Breast epithelium (tissue), 4 donors: ENCODE data around the gene POLDIP2. TPM values are rescaled to one million over a fixed set of nuclear protein-coding genes. Genes with fewer than 3 reads are reported as not detected.

Source experiments
- DNase-seq, 2 donors: peaks; one replicate each; pipeline ENCODE4 v3.0.0-alpha.2; 2019; ENCODE audit warnings: low spot score in 2 of 2
- H3K27ac ChIP-seq, 2 donors: fragments of 200-600 bp; sonication (generic) in 1 of 2; one replicate each; pipeline ENCODE4 v1.5.1; 2016 to 2019; ENCODE audit warnings: mild to moderate bottlenecking in 1 of 2
- H3K27me3 ChIP-seq, 2 donors: fragments of 200-600 bp; sonication (generic) in 1 of 2; one replicate each; pipeline versions ENCODE4 v1.5.1 to v1.6.0; 2017 to 2019; ENCODE audit warnings: control low read depth in 1 of 2, mild to moderate bottlenecking in 1 of 2
- H3K36me3 ChIP-seq: fragments of 200-600 bp; one replicate; pipeline ENCODE4 v1.5.1; 2019
- H3K4me1 ChIP-seq, 2 donors: fragments of 200-600 bp; sonication (generic); one replicate each; pipeline ENCODE4 v1.5.1; 2016 to 2019; ENCODE audit warnings: control low read depth in 1 of 2
- H3K4me3 ChIP-seq, 3 donors: fragments of 200-600 bp; sonication (generic); 1 replicate in 2 of 3; 2 replicates in 1 of 3; pipeline ENCODE4 v1.5.1; 2016 to 2019; ENCODE audit warnings: mild to moderate bottlenecking in 3 of 3, moderate library complexity in 2 of 3
- H3K9me3 ChIP-seq, 2 donors: fragments of 200-600 bp; sonication (generic) in 1 of 2; one replicate each; pipeline ENCODE4 v1.5.1; 2016 to 2019; ENCODE audit warnings: control low read depth in 1 of 2
- CTCF ChIP-seq, 3 donors: fragments of 450-650 bp; IDR thresholded peaks; one replicate each; pipeline ENCODE4 v1.5.1; 2016 to 2017; ENCODE audit warnings: antibody characterized with exemption in 3 of 3, mild to moderate bottlenecking in 3 of 3, moderate library complexity in 3 of 3
- POLR2A ChIP-seq: fragments of 450-650 bp; IDR thresholded peaks from one replicate; pipeline ENCODE4 v1.6.1; 2016; ENCODE audit warnings: antibody characterized with exemption, mild to moderate bottlenecking, moderate library complexity
- POLR2AphosphoS5 ChIP-seq, 3 donors: sonication (generic); formaldehyde crosslinking; IDR thresholded peaks; one replicate each; pipeline ENCODE4 v1.6.1; 2017; ENCODE audit warnings: antibody characterized with exemption in 3 of 3
- intact Hi-C: fragments of 100-400 bp; cut with DNase I; formaldehyde crosslinking; loops from one replicate; pipeline ENCODE4 v1.15.1; 2023; ENCODE audit warnings: low total_unique reads
- total RNA-seq, 3 donors: library from RNA; depleted of rRNA; stranded (reverse); fragments of >200 nt; gene quantifications; one replicate each; pipeline ENCODE4 v1.1.0, GENCODE V29; 2016

Gene POLDIP2
- total RNA-seq, 3 donors from 2014 or later, result 64.5 to 85.0 (median 69.8) TPM

GRCh38 chr17:28372945-28373274 is 15.6 kb upstream of the POLDIP2 start:
- no peak for TF ChIP-seq CTCF (IDR thresholded peaks at IDR 0.05)
- TF ChIP-seq POLR2AphosphoS5 (IDR thresholded peaks at IDR 0.05), result no peak
- no peak for TF ChIP-seq POLR2A
- Histone ChIP-seq H3K4me3 (peak overlapping the region in 2 of 3 donors; percentile 58 to 85), H3K27me3 (no peaks in the 10 kb centered on the region), H3K27ac (no peak overlapping the region), H3K4me1 (no peaks in the 10 kb centered on the region), H3K9me3 (no peaks in the 10 kb centered on the region), H3K36me3 (no peaks in the 10 kb centered on the region)
- intact Hi-C loops, result no loop called here
- no peak for DNase-seq

GRCh38 chr17:28372203-28372944 is 15.0 kb upstream of the POLDIP2 start:
- H3K9me3 ChIP-seq, result no peaks in the 10 kb centered on the region
- no peaks in the 10 kb centered on the region for H3K4me1 ChIP-seq
- intact Hi-C loops, result no loop called here
- no peak for DNase-seq
- H3K27me3 ChIP-seq, result no peaks in the 10 kb centered on the region
- no peaks in the 10 kb centered on the region for H3K36me3 ChIP-seq
- peak overlapping the region; percentile 58 to 78 for H3K27ac ChIP-seq
- H3K4me3 ChIP-seq, result peak overlapping the region; percentile 49 to 85 (median 58)
- TF ChIP-seq POLR2A, result no peak
- TF ChIP-seq POLR2AphosphoS5 (IDR thresholded peaks at IDR 0.05), result no peak
- no peak for TF ChIP-seq CTCF (IDR thresholded peaks at IDR 0.05)

- Histone ChIP-seq H3K9me3 (no peaks in the 10 kb centered on the region), H3K27ac (peak within 1 kb of the TSS; percentile 58 to 78), H3K27me3 (no peaks in the 10 kb centered on the region), H3K4me1 (no peaks in the 10 kb centered on the region), H3K4me3 (peak within 1 kb of the TSS; percentile 49 to 85 (median 58)), H3K36me3 (no peaks in the 10 kb centered on the region)
- intact Hi-C loops, result no loop called here
- TF ChIP-seq POLR2A (no peak), CTCF (IDR thresholded peaks at IDR 0.05) (no peak), POLR2AphosphoS5 (IDR thresholded peaks at IDR 0.05) (no peak)
- peak in 1 of 2 donors; percentile 72 for DNase-seq
Observed at GRCh38 chr17:28371245-28372202, 14.2 kb upstream of the POLDIP2 start, which contains the start of gene SARM1. SARM1 (plus strand) TSS chr17:28371694; CDS start chr17:28372033, 339 bp downstream.

GRCh38 chr17:28370744-28371103 is 13.4 kb upstream of the POLDIP2 start:
- peak overlapping the region; percentile 34 to 78 for H3K27ac ChIP-seq
- no peaks in the 10 kb centered on the region for H3K9me3 ChIP-seq
- H3K4me1 ChIP-seq, result no peaks in the 10 kb centered on the region
- H3K27me3 ChIP-seq, result no peaks in the 10 kb centered on the region
- intact Hi-C loops, result no loop called here
- TF ChIP-seq POLR2A (no peak), CTCF (IDR thresholded peaks at IDR 0.05) (no peak), POLR2AphosphoS5 (IDR thresholded peaks at IDR 0.05) (no peak)
- H3K4me3 ChIP-seq, result peak overlapping the region in 2 of 3 donors; percentile 58 to 85
- no peaks in the 10 kb centered on the region for H3K36me3 ChIP-seq
- no peak for DNase-seq
